ENCODE measurements around the gene PEDS1. TPM values are rescaled to one million over a fixed set of nuclear protein-coding genes. Genes with fewer than 3 reads are reported as not detected.

Gene PEDS1
- total and polyA plus RNA-seq, 10 of the 15 experiments (the other 5 are each of a cell fraction or from before 2014, with no cell fraction given) = 1.7 to 25.6 (median 16.8) TPM

DNA sequence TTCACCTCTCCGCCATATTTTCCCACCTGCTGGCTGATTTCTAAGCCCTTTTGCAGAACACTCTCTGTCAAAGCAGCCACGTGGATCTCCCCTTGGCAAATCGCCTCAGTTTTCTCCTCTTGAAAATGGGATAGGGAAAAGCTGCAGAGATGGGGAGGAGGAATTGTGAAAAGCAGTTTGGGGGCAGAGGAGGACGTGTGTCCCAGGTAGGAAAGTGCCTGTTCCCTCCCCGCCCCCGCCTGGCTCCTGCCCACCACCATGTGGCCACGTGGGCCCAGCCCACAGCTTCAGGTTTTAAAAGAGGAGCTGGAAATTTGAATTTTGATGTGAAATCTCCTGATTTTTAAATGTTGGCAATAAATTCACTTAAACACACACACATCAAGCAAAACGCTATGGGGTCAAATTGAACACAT lies 33.5 kb upstream of the PEDS1 start:
- Histone ChIP-seq H4K20me1 (ENCODE audit: control insufficient read depth, insufficient read depth) (no peaks in the 10 kb centered on the region), H3K27ac (ENCODE audit: control insufficient read depth, insufficient read depth) (no peak overlapping the region), H3K4me1 (ENCODE audit: control insufficient read depth, insufficient read depth, low read length) (no peaks in the 10 kb centered on the region), H3K9ac (ENCODE audit: control insufficient read depth, insufficient read depth, low read length) (no peak overlapping the region), H3K9me3 (replicated peaks; ENCODE audit: control insufficient read depth, insufficient read depth, low read length) (no peaks in the 10 kb centered on the region), H3K4me2 (ENCODE audit: control insufficient read depth, insufficient read depth) (no peak overlapping the region), H3K27me3 (replicated peaks in 1 of 2; ENCODE audit: control insufficient read depth in 2 of 2, insufficient read depth in 2 of 2, low read length in 1 of 2) (no peaks in the 10 kb centered on the region), H2AFZ (ENCODE audit: control insufficient read depth, low read depth, low read length) (no peak overlapping the region), H3K79me2 (ENCODE audit: control insufficient read depth, insufficient read depth, low read length) (no peaks in the 10 kb centered on the region; the same call in 1 of the 2 replicates), H3K4me3 (no peak overlapping the region), H3K36me3 (ENCODE audit: control insufficient read depth in 2 of 2, insufficient read depth in 2 of 2, low read length in 1 of 2) (no peaks in the 10 kb centered on the region)
- no peak for TF ChIP-seq NBN (IDR thresholded peaks at IDR 0.05)
- no peak for TF ChIP-seq MTA2 (IDR thresholded peaks at IDR 0.05; ENCODE audit: low read depth)
- TF ChIP-seq TAF1 (IDR thresholded peaks at IDR 0.05; ENCODE audit: borderline replicate concordance, low read depth, low read length) = no peak
- TF ChIP-seq ZNF217 (IDR thresholded peaks at IDR 0.05) = no peak
- no peak for TF ChIP-seq MEF2A (IDR thresholded peaks at IDR 0.05; ENCODE audit: insufficient read depth, low read depth, low read length)
- TF ChIP-seq, protein P1, sequence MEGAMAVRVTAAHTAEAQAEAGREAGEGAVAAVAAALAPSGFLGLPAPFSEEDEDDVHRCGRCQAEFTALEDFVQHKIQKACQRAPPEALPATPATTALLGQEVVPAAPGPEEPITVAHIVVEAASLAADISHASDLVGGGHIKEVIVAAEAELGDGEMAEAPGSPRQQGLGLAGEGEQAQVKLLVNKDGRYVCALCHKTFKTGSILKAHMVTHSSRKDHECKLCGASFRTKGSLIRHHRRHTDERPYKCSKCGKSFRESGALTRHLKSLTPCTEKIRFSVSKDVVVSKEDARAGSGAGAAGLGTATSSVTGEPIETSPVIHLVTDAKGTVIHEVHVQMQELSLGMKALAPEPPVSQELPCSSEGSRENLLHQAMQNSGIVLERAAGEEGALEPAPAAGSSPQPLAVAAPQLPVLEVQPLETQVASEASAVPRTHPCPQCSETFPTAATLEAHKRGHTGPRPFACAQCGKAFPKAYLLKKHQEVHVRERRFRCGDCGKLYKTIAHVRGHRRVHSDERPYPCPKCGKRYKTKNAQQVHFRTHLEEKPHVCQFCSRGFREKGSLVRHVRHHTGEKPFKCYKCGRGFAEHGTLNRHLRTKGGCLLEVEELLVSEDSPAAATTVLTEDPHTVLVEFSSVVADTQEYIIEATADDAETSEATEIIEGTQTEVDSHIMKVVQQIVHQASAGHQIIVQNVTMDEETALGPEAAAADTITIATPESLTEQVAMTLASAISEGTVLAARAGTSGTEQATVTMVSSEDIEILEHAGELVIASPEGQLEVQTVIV (IDR thresholded peaks at IDR 0.05; ENCODE audit: borderline replicate concordance, partially characterized antibody) = no peak
- TF ChIP-seq, protein P2, sequence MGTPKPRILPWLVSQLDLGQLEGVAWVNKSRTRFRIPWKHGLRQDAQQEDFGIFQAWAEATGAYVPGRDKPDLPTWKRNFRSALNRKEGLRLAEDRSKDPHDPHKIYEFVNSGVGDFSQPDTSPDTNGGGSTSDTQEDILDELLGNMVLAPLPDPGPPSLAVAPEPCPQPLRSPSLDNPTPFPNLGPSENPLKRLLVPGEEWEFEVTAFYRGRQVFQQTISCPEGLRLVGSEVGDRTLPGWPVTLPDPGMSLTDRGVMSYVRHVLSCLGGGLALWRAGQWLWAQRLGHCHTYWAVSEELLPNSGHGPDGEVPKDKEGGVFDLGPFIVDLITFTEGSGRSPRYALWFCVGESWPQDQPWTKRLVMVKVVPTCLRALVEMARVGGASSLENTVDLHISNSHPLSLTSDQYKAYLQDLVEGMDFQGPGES (IDR thresholded peaks at IDR 0.05) = no peak
- no peak for TF ChIP-seq DPF2 (IDR thresholded peaks at IDR 0.05)
- TF ChIP-seq POLR2AphosphoS5 (IDR thresholded peaks at IDR 0.05; ENCODE audit: low read length) = no peak
- TF ChIP-seq, protein P3, sequence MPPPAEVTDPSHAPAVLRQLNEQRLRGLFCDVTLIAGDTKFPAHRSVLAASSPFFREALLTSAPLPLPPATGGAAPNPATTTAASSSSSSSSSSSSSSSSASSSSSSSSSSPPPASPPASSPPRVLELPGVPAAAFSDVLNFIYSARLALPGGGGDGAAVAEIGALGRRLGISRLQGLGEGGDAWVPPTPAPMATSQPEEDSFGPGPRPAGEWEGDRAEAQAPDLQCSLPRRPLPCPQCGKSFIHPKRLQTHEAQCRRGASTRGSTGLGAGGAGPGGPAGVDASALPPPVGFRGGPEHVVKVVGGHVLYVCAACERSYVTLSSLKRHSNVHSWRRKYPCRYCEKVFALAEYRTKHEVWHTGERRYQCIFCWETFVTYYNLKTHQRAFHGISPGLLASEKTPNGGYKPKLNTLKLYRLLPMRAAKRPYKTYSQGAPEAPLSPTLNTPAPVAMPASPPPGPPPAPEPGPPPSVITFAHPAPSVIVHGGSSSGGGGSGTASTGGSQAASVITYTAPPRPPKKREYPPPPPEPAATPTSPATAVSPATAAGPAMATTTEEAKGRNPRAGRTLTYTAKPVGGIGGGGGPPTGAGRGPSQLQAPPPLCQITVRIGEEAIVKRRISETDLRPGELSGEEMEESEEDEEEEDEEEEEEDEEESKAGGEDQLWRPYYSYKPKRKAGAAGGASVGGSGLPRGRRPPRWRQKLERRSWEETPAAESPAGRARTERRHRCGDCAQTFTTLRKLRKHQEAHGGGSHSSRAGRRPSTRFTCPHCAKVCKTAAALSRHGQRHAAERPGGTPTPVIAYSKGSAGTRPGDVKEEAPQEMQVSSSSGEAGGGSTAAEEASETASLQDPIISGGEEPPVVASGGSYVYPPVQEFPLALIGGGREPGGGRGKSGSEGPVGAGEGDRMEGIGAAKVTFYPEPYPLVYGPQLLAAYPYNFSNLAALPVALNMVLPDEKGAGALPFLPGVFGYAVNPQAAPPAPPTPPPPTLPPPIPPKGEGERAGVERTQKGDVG (CRISPR knock-in tag; IDR thresholded peaks at IDR 0.05) = no peak
- TF ChIP-seq CREM (IDR thresholded peaks at IDR 0.05; ENCODE audit: low read depth) = no peak
- TF ChIP-seq TARDBP (IDR thresholded peaks at IDR 0.05; ENCODE audit: borderline replicate concordance) = no peak
- no peak for TF ChIP-seq CHD2 (IDR thresholded peaks at IDR 0.05; ENCODE audit: borderline replicate concordance, low read depth, low read length)
- no peak for TF ChIP-seq FOXK2 (IDR thresholded peaks at IDR 0.05)
- ChIA-PET POLR2A (no interaction called here), RAD21 (ENCODE audit: unreplicated experiment) (interaction anchor here (0.6 to 5.7 kb wide), 2 partner anchors 71 to 276 kb away, joined by 3 to 56 read pairs; no protein-coding TSS in a partner anchor), CTCF (interaction anchor here (0.8 to 10.8 kb wide), 6 partner anchors 121 to 563 kb away, joined by 3 to 157 read pairs (median 4); no protein-coding TSS in a partner anchor), SMC1A (ENCODE audit: uncharacterized antibody, unreplicated experiment) (interaction anchor here (6.7 kb wide), 1 partner anchor 277 kb away, joined by 60 read pairs; no protein-coding TSS in a partner anchor)
- no TSS peak for BruUV-seq (replicated peaks)
- no peak for DNase-seq (ENCODE audit: low read depth, low spot score)
- intact Hi-C loops (cut with micrococcal nuclease; ENCODE audit: unreplicated experiment) = loop anchor here (1.0 to 10.0 kb wide), 4 partner anchors 273 to 548 kb away; partner anchors contain the start of gene PARD6B
- ATAC-seq = no peak
- no peak for FAIRE-seq
- 47% methylated on average over 8 of the region's 8 CpGs for WGBS (ENCODE audit: insufficient coverage, insufficient replicate concordance, low lambda C conversion rate, missing lambda C conversion rate)
- in situ Hi-C loops (cut with MboI) = loop anchor here (5.0 kb wide), 2 partner anchors 275 to 385 kb away; no protein-coding TSS in a partner anchor

All from GM12878 (cell line).